Right lobe of liver (tissue), 6 donors: Measurements from ENCODE around the gene KCNQ1. TPM values are rescaled to one million over a fixed set of nuclear protein-coding genes. Genes with fewer than 3 reads are reported as not detected.

Experiments used
- ATAC-seq, 4 donors: fragments of 200-7000 bp; cut with Tn5 transposase; one replicate each; pipeline ENCODE4 v1.9.1; 2020; ENCODE audit warnings: mild to moderate bottlenecking in 4 of 4, moderate library complexity in 4 of 4
- DNase-seq, 3 donors: peaks; one replicate each; pipeline ENCODE4 v3.0.0-alpha.2; 2020
- H3K27ac ChIP-seq, 3 donors: fragments of 200-600 bp; one replicate each; pipeline ENCODE4 v1.8.0; 2022
- H3K27me3 ChIP-seq, 2 donors: fragments of 200-600 bp; one replicate each; pipeline ENCODE4 v1.8.0; 2022
- H3K36me3 ChIP-seq, 4 donors: fragments of 200-600 bp; sonication (generic) in 1 of 4; one replicate each; pipeline versions ENCODE4 v1.5.1 to v1.8.0; 2017 to 2022; ENCODE audit warnings: control low read depth in 1 of 4
- H3K4me1 ChIP-seq, 4 donors: fragments of 200-600 bp; sonication (generic) in 1 of 4; one replicate each; pipeline versions ENCODE4 v1.5.1 to v1.8.0; 2017 to 2022; ENCODE audit warnings: control low read depth in 1 of 4
- H3K4me3 ChIP-seq, 3 donors: fragments of 200-600 bp; one replicate each; pipeline ENCODE4 v1.8.0; 2022
- H3K9me3 ChIP-seq, 4 donors: fragments of 200-600 bp; sonication (generic) in 1 of 4; one replicate each; pipeline versions ENCODE4 v1.5.1 to v1.8.0; 2017 to 2022; ENCODE audit warnings: control low read depth in 1 of 4
- CTCF ChIP-seq, 4 donors: fragments of 200-600 bp in 3 of 4; fragments of 450-650 bp in 1 of 4; IDR thresholded peaks; one replicate each; pipeline versions ENCODE4 v1.5.1 to v1.8.0; 2016 to 2022; ENCODE audit warnings: antibody characterized with exemption in 4 of 4, mild to moderate bottlenecking in 2 of 4
- POLR2A ChIP-seq: fragments of 450-650 bp; IDR thresholded peaks from one replicate; pipeline ENCODE4 v1.6.1; 2017; ENCODE audit warnings: antibody characterized with exemption, mild to moderate bottlenecking
- WGBS: methylation state at CpG from one replicate; pipeline ENCODE4 v1.1.6; 2018; ENCODE audit warnings: low coverage, low lambda C conversion rate; ENCODE audit not compliant: insufficient coverage; ENCODE audit errors: missing lambda C conversion rate; 5-methylcytosine and 5-hydroxymethylcytosine counted together
- intact Hi-C, 2 donors: fragments of 100-400 bp; cut with DNase I; formaldehyde crosslinking; loops; one replicate each; pipeline versions ENCODE4 v1.11.2 to v1.14.1; 2022
- total RNA-seq, 6 experiments: library from RNA; depleted of rRNA in 2 of 6; stranded (reverse); fragments of >200 nt in 2 of 6; fragmentation: NEBNext Ultra II Directional in 3 of 6; extraction: Animal tissue kit (Norgen Biotek cat#: 25700) in 3 of 6; gene quantifications; one replicate each; pipeline versions ENCODE4 v1.1.0 to v1.2.4, GENCODE V29; 2016 to 2023
- donor health status: DM: no; HTN: yes; CAD: no.
- donor health status: DM: no; HTN: no; CAD: no.
- donor health status: DM: no; HTN: no; CAD: no.
- donor health status: DM: no; HTN: yes; CAD: no.
- donor health status: DM: no; HTN: yes; CAD: no.

The KCNQ1 gene
- total RNA-seq, 6 experiments from 2014 or later = 0.61 to 2.4 (median 1.8) TPM

- TF ChIP-seq CTCF (IDR thresholded peaks at IDR 0.05) (no peak), POLR2A (no peak)
- 89% methylated on average over 3 of the region's 16 CpGs for WGBS
- ATAC-seq (no peak), DNase-seq (peak in 2 of 3 donors; percentile 14 to 31)
- H3K9me3 ChIP-seq = no peaks in the 10 kb centered on the region
- intact Hi-C loops = no loop called here
- no peaks in the 10 kb centered on the region for H3K36me3 ChIP-seq
- H3K4me1 ChIP-seq = no peaks in the 10 kb centered on the region
- H3K4me3 ChIP-seq = no peak overlapping the region
- no peaks in the 10 kb centered on the region for H3K27me3 ChIP-seq
- no peak overlapping the region for H3K27ac ChIP-seq
Measured at GRCh38 chr11:2592559-2593392, 148.0 kb downstream of the KCNQ1 start.

GRCh38 chr11:2593393-2593950, 148.7 kb downstream of the KCNQ1 start:
- no peak overlapping the region for H3K27ac ChIP-seq
- TF ChIP-seq POLR2A = no peak
- DNase-seq (no peak), ATAC-seq (no peak)
- no peaks in the 10 kb centered on the region for H3K36me3 ChIP-seq
- H3K9me3 ChIP-seq = no peaks in the 10 kb centered on the region
- no peaks in the 10 kb centered on the region for H3K27me3 ChIP-seq
- no peak overlapping the region for H3K4me3 ChIP-seq
- 93% methylated on average over 6 of the region's 15 CpGs for WGBS
- no peaks in the 10 kb centered on the region for H3K4me1 ChIP-seq
- intact Hi-C loops = no loop called here

GRCh38 chr11:2594267-2594666, 149.5 kb downstream of the KCNQ1 start:
- Histone ChIP-seq H3K4me1 (no peaks in the 10 kb centered on the region), H3K36me3 (no peaks in the 10 kb centered on the region), H3K27me3 (no peaks in the 10 kb centered on the region), H3K27ac (no peak overlapping the region), H3K9me3 (no peaks in the 10 kb centered on the region), H3K4me3 (no peak overlapping the region)
- no peak for DNase-seq
- intact Hi-C loops = no loop called here
- ATAC-seq = no peak
- 75% methylated on average over 1 of the region's 1 CpG for WGBS
- TF ChIP-seq CTCF (IDR thresholded peaks at IDR 0.05) (no peak), POLR2A (no peak)

GRCh38 chr11:2595204-2595603, 150.4 kb downstream of the KCNQ1 start:
- Histone ChIP-seq H3K9me3 (no peaks in the 10 kb centered on the region), H3K4me1 (no peaks in the 10 kb centered on the region), H3K36me3 (no peaks in the 10 kb centered on the region), H3K4me3 (no peak overlapping the region), H3K27ac (no peak overlapping the region), H3K27me3 (no peaks in the 10 kb centered on the region)
- WGBS = 63% methylated on average over 3 of the region's 3 CpGs
- intact Hi-C loops = no loop called here
- DNase-seq (no peak), ATAC-seq (no peak)
- TF ChIP-seq POLR2A (no peak), CTCF (IDR thresholded peaks at IDR 0.05) (no peak)

- H3K9me3 ChIP-seq = no peaks in the 10 kb centered on the region
- no peaks in the 10 kb centered on the region for H3K36me3 ChIP-seq
- no peak for DNase-seq
- H3K4me1 ChIP-seq = no peaks in the 10 kb centered on the region
- H3K4me3 ChIP-seq = no peak overlapping the region
- no peak for ATAC-seq
- TF ChIP-seq CTCF (IDR thresholded peaks at IDR 0.05) (no peak), POLR2A (no peak)
- intact Hi-C loops = no loop called here
- no peaks in the 10 kb centered on the region for H3K27me3 ChIP-seq
- 46% methylated on average over 5 of the region's 8 CpGs for WGBS
- no peak overlapping the region for H3K27ac ChIP-seq
Measured at GRCh38 chr11:2599561-2600189, 154.9 kb downstream of the KCNQ1 start.
